Skeletal muscle satellite cell (primary cell): ENCODE measurements around the gene KCNT1.
A peak's percentile ranks its signal among the peaks of the same experiment; 100 is the strongest.

Experiments
- H3K27me3 ChIP-seq: 2 replicates; pipeline ENCODE4 v1.7.0; 2013; ENCODE audit warnings: low read length; ENCODE audit not compliant: control insufficient read depth, insufficient read depth
- H3K36me3 ChIP-seq: 2 replicates; pipeline ENCODE4 v1.7.0; 2013; ENCODE audit warnings: mild to moderate bottlenecking, control low read depth, low read length; ENCODE audit not compliant: insufficient read depth
- H3K4me1 ChIP-seq: 2 replicates; pipeline ENCODE4 v1.7.0; 2013; ENCODE audit warnings: low read length; ENCODE audit not compliant: control insufficient read depth, insufficient read depth
- H3K4me2 ChIP-seq: 2 replicates; pipeline ENCODE4 v1.7.0; 2013; ENCODE audit warnings: mild to moderate bottlenecking, low read length
- H3K4me3 ChIP-seq: 2 replicates; pipeline ENCODE4 v1.7.0; 2013; ENCODE audit warnings: low read length
- H3K9ac ChIP-seq: 2 replicates; pipeline ENCODE4 v1.7.0; 2013; ENCODE audit warnings: mild to moderate bottlenecking, low read depth, low read length, moderate library complexity
- H3K9me3 ChIP-seq: replicated peaks from 2 replicates; pipeline ENCODE4 v1.7.0; 2013; ENCODE audit warnings: mild to moderate bottlenecking, control low read depth, low read length

The KCNT1 gene

GRCh38 chr9:135790356-135790755, 88.4 kb downstream of the KCNT1 start:
- Histone ChIP-seq H3K9ac (no peak overlapping the region), H3K27me3 (peaks cover 27% of the 10 kb centered on the region), H3K4me2 (no peak overlapping the region)

GRCh38 chr9:135790850-135791249, 88.9 kb downstream of the KCNT1 start:
- Histone ChIP-seq H3K36me3 (no peaks in the 10 kb centered on the region), H3K9me3 (no peaks in the 10 kb centered on the region), H3K4me2 (no peak overlapping the region), H3K4me1 (no peaks in the 10 kb centered on the region), H3K9ac (no peak overlapping the region), H3K27me3 (peaks cover 27% of the 10 kb centered on the region), H3K4me3 (no peak overlapping the region)

More at GRCh38 chr9:135790356-135790755, 88.4 kb downstream of the KCNT1 start:
- Histone ChIP-seq H3K36me3 (no peaks in the 10 kb centered on the region), H3K9me3 (no peaks in the 10 kb centered on the region), H3K4me3 (no peak overlapping the region), H3K4me1 (no peaks in the 10 kb centered on the region)

- Histone ChIP-seq H3K9ac (no peak overlapping the region), H3K36me3 (no peaks in the 10 kb centered on the region), H3K4me1 (no peaks in the 10 kb centered on the region), H3K27me3 (peaks cover 32% of the 10 kb centered on the region), H3K4me3 (no peak overlapping the region), H3K9me3 (no peaks in the 10 kb centered on the region), H3K4me2 (no peak overlapping the region)
Observed at GRCh38 chr9:135791431-135792267, 89.7 kb downstream of the KCNT1 start.

GRCh38 chr9:135792268-135793128, 90.5 kb downstream of the KCNT1 start:
- H3K27me3 ChIP-seq = peaks cover 29% of the 10 kb centered on the region
- H3K9me3 ChIP-seq = no peaks in the 10 kb centered on the region
- H3K9ac ChIP-seq = no peak overlapping the region
- no peaks in the 10 kb centered on the region for H3K36me3 ChIP-seq
- H3K4me3 ChIP-seq = no peak overlapping the region
- H3K4me1 ChIP-seq = peaks cover 2% of the 10 kb centered on the region
- H3K4me2 ChIP-seq = no peak overlapping the region

GRCh38 chr9:135793221-135794056, 91.5 kb downstream of the KCNT1 start:
- no peak overlapping the region for H3K9ac ChIP-seq
- peaks cover 8% of the 10 kb centered on the region for H3K4me1 ChIP-seq
- H3K9me3 ChIP-seq = no peaks in the 10 kb centered on the region
- peaks cover 20% of the 10 kb centered on the region for H3K27me3 ChIP-seq
- no peak overlapping the region for H3K4me3 ChIP-seq
- no peaks in the 10 kb centered on the region for H3K36me3 ChIP-seq
- no peak overlapping the region for H3K4me2 ChIP-seq

GRCh38 chr9:135794057-135794335, 92.0 kb downstream of the KCNT1 start:
- Histone ChIP-seq H3K36me3 (no peaks in the 10 kb centered on the region), H3K9ac (no peak overlapping the region), H3K4me1 (peaks cover 8% of the 10 kb centered on the region), H3K4me2 (no peak overlapping the region), H3K27me3 (peaks cover 15% of the 10 kb centered on the region), H3K9me3 (no peaks in the 10 kb centered on the region), H3K4me3 (no peak overlapping the region)

GRCh38 chr9:135794361-135794885, 92.4 kb downstream of the KCNT1 start:
- no peaks in the 10 kb centered on the region for H3K36me3 ChIP-seq
- H3K4me2 ChIP-seq = no peak overlapping the region
- H3K4me1 ChIP-seq = peaks cover 8% of the 10 kb centered on the region
- H3K9ac ChIP-seq = no peak overlapping the region
- H3K27me3 ChIP-seq = peaks cover 15% of the 10 kb centered on the region
- no peak overlapping the region for H3K4me3 ChIP-seq
- H3K9me3 ChIP-seq = no peaks in the 10 kb centered on the region

- no peaks in the 10 kb centered on the region for H3K9me3 ChIP-seq
- H3K9ac ChIP-seq = no peak overlapping the region
- no peaks in the 10 kb centered on the region for H3K36me3 ChIP-seq
- H3K4me1 ChIP-seq = peaks cover 8% of the 10 kb centered on the region
- H3K27me3 ChIP-seq = peaks cover 15% of the 10 kb centered on the region
- no peak overlapping the region for H3K4me3 ChIP-seq
- no peak overlapping the region for H3K4me2 ChIP-seq
Observed at GRCh38 chr9:135795391-135795790, 93.4 kb downstream of the KCNT1 start.

- no peak overlapping the region for H3K4me3 ChIP-seq
- H3K27me3 ChIP-seq = peaks cover 15% of the 10 kb centered on the region
- no peaks in the 10 kb centered on the region for H3K36me3 ChIP-seq
- H3K9ac ChIP-seq = no peak overlapping the region
- H3K9me3 ChIP-seq = no peaks in the 10 kb centered on the region
- peaks cover 8% of the 10 kb centered on the region for H3K4me1 ChIP-seq
- H3K4me2 ChIP-seq = no peak overlapping the region
Observed at GRCh38 chr9:135796784-135797485, 95.0 kb downstream of the KCNT1 start.

- Histone ChIP-seq H3K4me1 (peaks cover 8% of the 10 kb centered on the region), H3K9ac (no peak overlapping the region), H3K27me3 (peaks cover 15% of the 10 kb centered on the region), H3K9me3 (no peaks in the 10 kb centered on the region), H3K4me2 (peak overlapping the region; percentile 52), H3K36me3 (no peaks in the 10 kb centered on the region), H3K4me3 (no peak overlapping the region)
Observed at GRCh38 chr9:135797507-135798262, 95.7 kb downstream of the KCNT1 start.
